H9 (cell line): ENCODE results near the gene ARHGAP1. TPM values are rescaled to one million over a fixed set of nuclear protein-coding genes. Genes with fewer than 3 reads are reported as not detected.

ENCODE experiments used
- DNase-seq: peaks from one replicate; pipeline ENCODE4 v3.0.0-alpha.2; 2017
- H2AFZ ChIP-seq: one replicate; pipeline ENCODE4 v1.6.1; 2013; ENCODE audit warnings: mild to moderate bottlenecking, low read length, control low read depth, moderate library complexity
- H2AK5ac ChIP-seq: 2 replicates; pipeline ENCODE4 v1.6.1; 2013; ENCODE audit warnings: low read length, control low read depth, mixed read lengths; ENCODE audit not compliant: insufficient read length
- H2BK120ac ChIP-seq: one replicate; pipeline ENCODE4 v1.6.1; 2013; ENCODE audit warnings: low read depth, mild to moderate bottlenecking, low read length, control low read depth, inconsistent platforms; ENCODE audit not compliant: poor library complexity, severe bottlenecking
- H2BK12ac ChIP-seq: 2 replicates; pipeline ENCODE4 v1.6.1; 2013; ENCODE audit warnings: low read length, control low read depth, mixed read lengths, low read depth; ENCODE audit not compliant: insufficient read length
- H2BK15ac ChIP-seq: 2 replicates; pipeline ENCODE4 v1.6.1; 2013; ENCODE audit warnings: low read depth, low read length, control low read depth
- H2BK20ac ChIP-seq: one replicate; pipeline ENCODE4 v1.6.1; 2013; ENCODE audit warnings: low read depth, mild to moderate bottlenecking, low read length, control low read depth, inconsistent platforms; ENCODE audit not compliant: poor library complexity, severe bottlenecking
- H2BK5ac ChIP-seq: 2 replicates; pipeline ENCODE4 v1.6.1; 2013; ENCODE audit warnings: low read length, control low read depth, mixed read lengths; ENCODE audit not compliant: insufficient read length
- H3K14ac ChIP-seq: 2 replicates; pipeline ENCODE4 v1.6.1; 2013; ENCODE audit warnings: low read length, control low read depth; ENCODE audit not compliant: insufficient read depth
- H3K18ac ChIP-seq: 2 replicates; pipeline ENCODE4 v1.6.1; 2013; ENCODE audit warnings: low read depth, mild to moderate bottlenecking, mixed read lengths, low read length, control low read depth; ENCODE audit not compliant: insufficient read length
- H3K23ac ChIP-seq: 2 replicates; pipeline ENCODE4 v1.6.1; 2013; ENCODE audit warnings: low read length, control low read depth, mixed read lengths, low read depth; ENCODE audit not compliant: insufficient read length
- H3K23me2 ChIP-seq: 2 replicates; pipeline ENCODE4 v1.6.1; 2013; ENCODE audit warnings: low read depth, mild to moderate bottlenecking, mixed read lengths, low read length, control low read depth; ENCODE audit not compliant: insufficient read length, poor library complexity, severe bottlenecking
- H3K27ac ChIP-seq: 2 replicates; pipeline ENCODE4 v1.5.1; 2013; ENCODE audit warnings: low read length, control low read depth, mixed read lengths, low read depth; ENCODE audit not compliant: insufficient read length
- H3K27me3 ChIP-seq: 2 replicates; pipeline ENCODE4 v1.6.1; 2013; ENCODE audit warnings: low read length, control low read depth, inconsistent platforms; ENCODE audit not compliant: insufficient read depth
- H3K4ac ChIP-seq: 2 replicates; pipeline ENCODE4 v1.6.1; 2013; ENCODE audit warnings: low read depth, mild to moderate bottlenecking, control low read depth, inconsistent platforms, low read length, moderate library complexity
- H3K4me1 ChIP-seq: 2 replicates; pipeline ENCODE4 v1.6.1; 2013; ENCODE audit warnings: low read length, control low read depth, inconsistent platforms; ENCODE audit not compliant: insufficient read depth
- H3K4me2 ChIP-seq: 2 replicates; pipeline ENCODE4 v1.6.1; 2013; ENCODE audit warnings: low read length, control low read depth, mixed read lengths; ENCODE audit not compliant: insufficient read length, insufficient read depth
- H3K56ac ChIP-seq: 2 replicates; pipeline ENCODE4 v1.6.1; 2013; ENCODE audit warnings: low read depth, mild to moderate bottlenecking, mixed read lengths, low read length, control low read depth; ENCODE audit not compliant: insufficient read length
- H3K79me1 ChIP-seq: 2 replicates; pipeline ENCODE4 v1.6.1; 2013; ENCODE audit warnings: low read depth, mild to moderate bottlenecking, moderate library complexity, low read length, control low read depth, inconsistent platforms; ENCODE audit not compliant: insufficient read depth, poor library complexity, severe bottlenecking
- H3K79me2 ChIP-seq: 2 replicates; pipeline ENCODE4 v1.6.1; 2013; ENCODE audit warnings: low read length, control low read depth, inconsistent platforms; ENCODE audit not compliant: insufficient read depth
- H3K9ac ChIP-seq: 2 replicates; pipeline ENCODE4 v1.6.1; 2013; ENCODE audit warnings: low read length, control low read depth, mixed read lengths; ENCODE audit not compliant: insufficient read length; ENCODE audit errors: extremely low read depth
- H3K9me3 ChIP-seq: one replicate; pipeline ENCODE4 v1.6.1; 2013; ENCODE audit warnings: low read depth, low read length, inconsistent platforms; ENCODE audit not compliant: control insufficient read depth
- H3T11ph ChIP-seq: one replicate; pipeline ENCODE4 v1.6.1; 2013; ENCODE audit warnings: mild to moderate bottlenecking, low read length, control low read depth, inconsistent platforms
- H4K20me1 ChIP-seq: one replicate; pipeline ENCODE4 v1.6.1; 2013; ENCODE audit not compliant: control insufficient read depth, insufficient read length, insufficient read depth
- H4K5ac ChIP-seq: 2 replicates; pipeline ENCODE4 v1.6.1; 2013; ENCODE audit warnings: low read depth, mild to moderate bottlenecking, mixed read lengths, low read length, control low read depth; ENCODE audit not compliant: insufficient read length
- H4K8ac ChIP-seq: replicated peaks from 2 replicates; pipeline ENCODE4 v1.6.1; 2013; ENCODE audit warnings: low read length, control low read depth, mixed read lengths, low read depth; ENCODE audit not compliant: insufficient read length
- H4K91ac ChIP-seq: 2 replicates; pipeline ENCODE4 v1.6.1; 2013; ENCODE audit warnings: low read depth, mild to moderate bottlenecking, moderate library complexity, mixed read lengths, low read length, control low read depth; ENCODE audit not compliant: insufficient read length
- H3K27ac Mint-ChIP-seq, 3 experiments: 2 replicates in 2 of 3; 3 replicates in 1 of 3; pipeline ENCODE4 v1.8.0; 2020 to 2021; ENCODE audit warnings: mixed read lengths in 3 of 3, mild to moderate bottlenecking in 1 of 3, moderate library complexity in 1 of 3
- H3K27me3 Mint-ChIP-seq: 2 replicates; pipeline ENCODE4 v1.8.0; 2021; ENCODE audit warnings: low read depth, mild to moderate bottlenecking, moderate library complexity, mixed read lengths
- H3K36me3 Mint-ChIP-seq, 3 experiments: 2 replicates in 2 of 3; 3 replicates in 1 of 3; pipeline ENCODE4 v1.8.0; 2020 to 2021; ENCODE audit warnings: low read depth in 3 of 3, mixed read lengths in 3 of 3; ENCODE audit not compliant: insufficient read depth in 1 of 3
- H3K4me1 Mint-ChIP-seq, 2 experiments: 2 replicates each; pipeline ENCODE4 v1.8.0; 2020; ENCODE audit warnings: mixed read lengths in 2 of 2
- H3K4me3 Mint-ChIP-seq, 2 experiments: 2 replicates in 1 of 2; 3 replicates in 1 of 2; pipeline ENCODE4 v1.8.0; 2020 to 2021; ENCODE audit warnings: mild to moderate bottlenecking in 2 of 2, mixed read lengths in 2 of 2, moderate library complexity in 1 of 2
- H3K9me3 Mint-ChIP-seq, 2 experiments: 2 replicates in 1 of 2; 3 replicates in 1 of 2; pipeline ENCODE4 v1.8.0; 2020; ENCODE audit warnings: mild to moderate bottlenecking in 2 of 2, mixed read lengths in 2 of 2, moderate library complexity in 1 of 2
- WGBS: extraction: QIAGEN DNeasy Blood & Tissue Kit; methylation state at CpG from one replicate; pipeline ENCODE4 v1.1.7; 2013; ENCODE audit warnings: missing lambda C conversion rate, low lambda C conversion rate, mixed read lengths; ENCODE audit not compliant: insufficient read length; ENCODE audit errors: extremely low coverage; 5-methylcytosine and 5-hydroxymethylcytosine counted together
- total RNA-seq: library from RNA; stranded (reverse); gene quantifications from 2 replicates; pipeline ENCODE4 v1.2.1, GENCODE V29; 2021
- TF ChIP-seq, protein P1 (sequence below): fragments of 200-600 bp; sonication (generic); conservative IDR thresholded peaks from 3 replicates; pipeline ENCODE4 v1.8.0; 2021; ENCODE audit warnings: antibody characterized with exemption, mild to moderate bottlenecking

The ARHGAP1 gene
- total RNA-seq, 1 experiment from 2014 or later = 45.3 TPM

DNA sequence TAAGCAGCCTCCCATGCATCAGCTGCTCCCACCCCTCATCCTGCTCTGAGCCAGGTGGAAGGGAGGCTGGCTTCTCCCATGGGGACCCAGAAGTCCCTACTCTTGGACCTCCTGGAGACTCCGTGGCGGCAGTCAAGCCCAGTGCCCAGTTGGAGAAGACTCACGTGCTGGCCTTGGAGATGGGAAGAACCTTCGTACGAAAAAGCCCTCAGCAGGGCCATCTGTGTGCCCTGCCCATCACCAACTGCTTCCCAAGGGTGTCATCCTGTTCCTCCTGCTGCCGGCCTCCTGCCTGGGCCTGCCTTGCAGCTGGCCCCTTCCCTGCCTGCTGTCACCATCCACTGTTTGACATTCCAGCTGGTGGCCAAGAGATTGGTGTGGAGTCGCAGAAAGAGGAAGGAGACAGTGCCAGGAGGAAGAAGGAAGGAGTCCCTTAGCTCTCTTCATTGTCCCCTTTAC, 28.0 kb downstream of the ARHGAP1 start:
- Histone ChIP-seq H3K23me2 (no peaks in the 10 kb centered on the region), H4K5ac (no peak overlapping the region), H2BK5ac (no peak overlapping the region), H3K4ac (no peak overlapping the region), H3K4me1 (no peaks in the 10 kb centered on the region), H2BK12ac (no peak overlapping the region), H3K27me3 (no peaks in the 10 kb centered on the region), H3K79me1 (no peaks in the 10 kb centered on the region), H3K79me2 (no peaks in the 10 kb centered on the region), H2BK20ac (no peak overlapping the region), H3K56ac (no peak overlapping the region), H2AK5ac (no peak overlapping the region), H2BK15ac (no peak overlapping the region), H3K27ac (no peak overlapping the region), H2AFZ (no peak overlapping the region), H3K9ac (no peak overlapping the region), H3K9me3 (no peaks in the 10 kb centered on the region), H3K14ac (no peak overlapping the region), H4K91ac (no peak overlapping the region), H2BK120ac (no peak overlapping the region), H3K4me2 (no peak overlapping the region), H4K8ac (no peak overlapping the region), H3K23ac (no peak overlapping the region), H3K18ac (no peak overlapping the region), H3T11ph (no peak overlapping the region), H4K20me1 (no peaks in the 10 kb centered on the region)
- Mint-ChIP-seq H3K36me3 (peaks cover 20 to 52% (median 50%) of the 10 kb centered on the region in 3 experiments; a peak in 6 of 7 replicates), H3K4me1 (peaks cover 14 to 16% of the 10 kb centered on the region in 2 experiments), H3K4me3 (no peak overlapping the region), H3K27me3 (no peaks in the 10 kb centered on the region; the same call in 1 of the 2 replicates), H3K27ac (no peak overlapping the region; a peak in 3 of 7 replicates), H3K9me3 (no peaks in the 10 kb centered on the region)
- WGBS = no CpG with 5 or more reads among the region's 7 CpGs
- TF ChIP-seq, protein P1, sequence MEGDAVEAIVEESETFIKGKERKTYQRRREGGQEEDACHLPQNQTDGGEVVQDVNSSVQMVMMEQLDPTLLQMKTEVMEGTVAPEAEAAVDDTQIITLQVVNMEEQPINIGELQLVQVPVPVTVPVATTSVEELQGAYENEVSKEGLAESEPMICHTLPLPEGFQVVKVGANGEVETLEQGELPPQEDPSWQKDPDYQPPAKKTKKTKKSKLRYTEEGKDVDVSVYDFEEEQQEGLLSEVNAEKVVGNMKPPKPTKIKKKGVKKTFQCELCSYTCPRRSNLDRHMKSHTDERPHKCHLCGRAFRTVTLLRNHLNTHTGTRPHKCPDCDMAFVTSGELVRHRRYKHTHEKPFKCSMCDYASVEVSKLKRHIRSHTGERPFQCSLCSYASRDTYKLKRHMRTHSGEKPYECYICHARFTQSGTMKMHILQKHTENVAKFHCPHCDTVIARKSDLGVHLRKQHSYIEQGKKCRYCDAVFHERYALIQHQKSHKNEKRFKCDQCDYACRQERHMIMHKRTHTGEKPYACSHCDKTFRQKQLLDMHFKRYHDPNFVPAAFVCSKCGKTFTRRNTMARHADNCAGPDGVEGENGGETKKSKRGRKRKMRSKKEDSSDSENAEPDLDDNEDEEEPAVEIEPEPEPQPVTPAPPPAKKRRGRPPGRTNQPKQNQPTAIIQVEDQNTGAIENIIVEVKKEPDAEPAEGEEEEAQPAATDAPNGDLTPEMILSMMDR = no peak
- DNase-seq = no peak
